ENCODE measurements around the gene IRF2BP2. TPM values are rescaled to one million over a fixed set of nuclear protein-coding genes. Genes with fewer than 3 reads are reported as not detected.

The IRF2BP2 gene
- total RNA-seq, 1 experiment from 2014 or later, result 78.8 TPM

- peaks cover 10% of the 10 kb centered on the region for H3K79me2 ChIP-seq (ENCODE audit: low read length)
- peaks cover 40% of the 10 kb centered on the region for H3K4me1 ChIP-seq (ENCODE audit: insufficient read depth, low read length)
- H3K27ac ChIP-seq (ENCODE audit: low read length), result peak overlapping the region; percentile 97
- ChIA-PET CTCF (no interaction called here), POLR2A (ENCODE audit: unreplicated experiment) (interaction anchor here (0.6 to 1.1 kb wide), 4 partner anchors 15 to 362 kb away, joined by 3 to 5 read pairs (median 3); no protein-coding TSS in a partner anchor)
- H3K27me3 ChIP-seq (ENCODE audit: low read length), result no peaks in the 10 kb centered on the region
- no peaks in the 10 kb centered on the region for H3F3A ChIP-seq (ENCODE audit: low read length, unreplicated experiment)
- no peaks in the 10 kb centered on the region for H4K20me1 ChIP-seq (ENCODE audit: low read length)
- peak overlapping the region; percentile 87 for H3K4me2 ChIP-seq (ENCODE audit: low read length)
- no peaks in the 10 kb centered on the region for H3K9me3 ChIP-seq (ENCODE audit: low read length)
- intact Hi-C loops (cut with micrococcal nuclease), result loop anchor here (2.0 to 10.0 kb wide), 3 partner anchors 81 to 364 kb away; no protein-coding TSS in a partner anchor
- TSS peak; percentile 82 for BruUV-seq (replicated peaks)
- DNase-seq (no peak), ATAC-seq (no peak)
- TF ChIP-seq EZH2 (IDR thresholded peaks at IDR 0.05; ENCODE audit: low read length, unreplicated experiment), result no peak
- TF ChIP-seq EZH2phosphoT487 (IDR thresholded peaks at IDR 0.05; ENCODE audit: borderline replicate concordance, low read length), result no peak
- TF ChIP-seq CTCF (conservative IDR thresholded peaks at IDR 0.05; ENCODE audit: low read depth, low read length), result no peak
- H3K4me3 ChIP-seq (ENCODE audit: low read length), result peak overlapping the region; percentile 33
- 0 out of 2 replicates have a peak, but pooled peaks cover under 1% of the 10 kb centered on the region for H3K36me3 ChIP-seq (ENCODE audit: low read depth, low read length)
- no peak overlapping the region for H2AFZ ChIP-seq (ENCODE audit: low read length)
- no peaks in the 10 kb centered on the region for H3K9me2 ChIP-seq (replicated peaks; ENCODE audit: low read length)
- peak overlapping the region; percentile 61 for H3K9ac ChIP-seq (ENCODE audit: low read length)
Observed at GRCh38 chr1:234613128-234613875, 3.3 kb upstream of the IRF2BP2 start.

GRCh38 chr1:234612352-234613127, 2.6 kb upstream of the IRF2BP2 start:
- H3K27me3 ChIP-seq (ENCODE audit: low read length), result no peaks in the 10 kb centered on the region
- peaks cover 5% of the 10 kb centered on the region for H4K20me1 ChIP-seq (ENCODE audit: low read length)
- H3K9me3 ChIP-seq (ENCODE audit: low read length), result no peaks in the 10 kb centered on the region
- H3K4me3 ChIP-seq (ENCODE audit: low read length), result peak overlapping the region; percentile 52
- BruUV-seq (replicated peaks), result no TSS peak
- no peak overlapping the region for H2AFZ ChIP-seq (ENCODE audit: low read length)
- H3F3A ChIP-seq (ENCODE audit: low read length, unreplicated experiment), result no peaks in the 10 kb centered on the region
- peaks cover 18% of the 10 kb centered on the region for H3K79me2 ChIP-seq (ENCODE audit: low read length)
- peak; percentile 94 for DNase-seq
- H3K9me2 ChIP-seq (replicated peaks; ENCODE audit: low read length), result no peaks in the 10 kb centered on the region
- peaks cover 7% of the 10 kb centered on the region for H3K36me3 ChIP-seq (ENCODE audit: low read depth, low read length)
- peak; percentile 32 for ATAC-seq
- TF ChIP-seq CTCF (conservative IDR thresholded peaks at IDR 0.05; ENCODE audit: low read depth, low read length) (no peak), EZH2 (IDR thresholded peaks at IDR 0.05; ENCODE audit: low read length, unreplicated experiment) (no peak), EZH2phosphoT487 (IDR thresholded peaks at IDR 0.05; ENCODE audit: borderline replicate concordance, low read length) (no peak)
- H3K27ac ChIP-seq (ENCODE audit: low read length), result peak overlapping the region; percentile 97
- peak overlapping the region; percentile 95 for H3K9ac ChIP-seq (ENCODE audit: low read length)
- ChIA-PET CTCF (no interaction called here), POLR2A (ENCODE audit: unreplicated experiment) (interaction anchor here (0.6 to 1.8 kb wide), 9 partner anchors 16 to 461 kb away, joined by 3 to 45 read pairs (median 4); no protein-coding TSS in a partner anchor)
- intact Hi-C loops (cut with micrococcal nuclease), result loop anchor here (1.0 to 10.0 kb wide), 5 partner anchors 45 to 385 kb away; no protein-coding TSS in a partner anchor
- H3K4me2 ChIP-seq (ENCODE audit: low read length), result peak overlapping the region; percentile 87
- H3K4me1 ChIP-seq (ENCODE audit: insufficient read depth, low read length), result peaks cover 40% of the 10 kb centered on the region

Measured in PC-3 (cell line).